SK-N-SH (cell line): Measurements from ENCODE around the gene FTO. TPM values are rescaled to one million over a fixed set of nuclear protein-coding genes. Genes with fewer than 3 reads are reported as not detected.

Experiments used
- CTCF ChIA-PET: fragments of 300-600, 350-600 bp; formaldehyde crosslinking; extraction: SDS; loops from one replicate; lab custom pipeline; 2021; lab: Yijun Ruan, JAX
- POLR2A ChIA-PET: fragments of 350-600 bp; sonication (Branson Sonifier 250); formaldehyde crosslinking; extraction: SDS; loops from one replicate; lab custom pipeline; 2020; ENCODE audit warnings: antibody characterized with exemption, inconsistent platforms; lab: Yijun Ruan, JAX
- DNase-seq: peaks from one replicate; pipeline ENCODE4 v3.0.0; 2012
- H2AFZ ChIP-seq: fragments of 200-600 bp; sonication (generic); 2 replicates; pipeline ENCODE4 v1.8.1; 2016; ENCODE audit warnings: antibody characterized with exemption, mild to moderate bottlenecking, low read depth
- H3F3A ChIP-seq: fragments of 200-600 bp; sonication (generic); replicated peaks from 2 replicates; pipeline ENCODE3; 2016; ENCODE audit warnings: antibody characterized with exemption, mild to moderate bottlenecking; ENCODE audit not compliant: insufficient read depth
- H3K27ac ChIP-seq, 2 experiments: fragments of 200-500 bp in 1 of 2; fragments of 200-600 bp in 1 of 2; sonication (Bioruptor generic) in 1 of 2; sonication (generic), shearing (Covaris generic) in 1 of 2; 2 replicates each; pipeline versions ENCODE4 v1.5.1 to v1.6.1; 2014 to 2016; ENCODE audit warnings: low read depth in 2 of 2, inconsistent platforms in 1 of 2, low read length in 1 of 2, mild to moderate bottlenecking in 1 of 2, mixed read lengths in 1 of 2
- H3K27me3 ChIP-seq: fragments of 200-600 bp; sonication (generic), shearing (Covaris generic); 2 replicates; pipeline ENCODE4 v1.6.1; 2016; ENCODE audit warnings: mixed run types; ENCODE audit not compliant: insufficient read depth
- H3K36me3 ChIP-seq, 2 experiments: fragments of 200-500 bp in 1 of 2; fragments of 200-600 bp in 1 of 2; sonication (Bioruptor generic) in 1 of 2; sonication (generic) in 1 of 2; replicated peaks in 1 of 2; 2 replicates each; pipeline versions ENCODE3 to v1.5.1; 2014 to 2016; ENCODE audit warnings: low read length in 1 of 2, mild to moderate bottlenecking in 1 of 2; ENCODE audit not compliant: insufficient read depth in 2 of 2, control insufficient read depth in 1 of 2
- H3K4me1 ChIP-seq, 2 experiments: fragments of 200-500 bp in 1 of 2; fragments of 200-600 bp in 1 of 2; sonication (Bioruptor generic) in 1 of 2; sonication (generic), shearing (Covaris generic) in 1 of 2; 2 replicates each; pipeline versions ENCODE4 v1.5.1 to v1.6.1; 2014 to 2016; ENCODE audit warnings: low read depth in 1 of 2, low read length in 1 of 2, mixed run types in 1 of 2; ENCODE audit not compliant: insufficient read depth in 2 of 2, control insufficient read depth in 1 of 2
- H3K4me2 ChIP-seq: fragments of 200-600 bp; sonication (generic), shearing (Covaris generic); 2 replicates; pipeline ENCODE4 v1.6.1; 2017; ENCODE audit warnings: mixed run types
- H3K4me3 ChIP-seq, 2 experiments: fragments of 200-500 bp in 1 of 2; fragments of 200-600 bp in 1 of 2; sonication (Bioruptor generic) in 1 of 2; sonication (generic), shearing (Covaris generic) in 1 of 2; 2 replicates each; pipeline versions ENCODE4 v1.5.1 to v1.8.1; 2014 to 2016; ENCODE audit warnings: low read depth in 2 of 2, inconsistent platforms in 1 of 2, low read length in 1 of 2, mild to moderate bottlenecking in 1 of 2, mixed read lengths in 1 of 2, moderate library complexity in 1 of 2
- H3K79me2 ChIP-seq: fragments of 200-600 bp; sonication (generic); 2 replicates; pipeline ENCODE4 v1.8.1; 2017; ENCODE audit warnings: mild to moderate bottlenecking; ENCODE audit not compliant: insufficient read depth
- H3K9ac ChIP-seq: fragments of 200-600 bp; sonication (generic); 2 replicates; pipeline ENCODE4 v1.6.1; 2017; ENCODE audit warnings: mixed run types
- H3K9me2 ChIP-seq: fragments of 200-600 bp; sonication (generic); 2 replicates; pipeline ENCODE4 v1.6.1; 2017; ENCODE audit warnings: mixed run types
- H3K9me3 ChIP-seq: fragments of 200-600 bp; sonication (generic); 2 replicates; pipeline ENCODE4 v1.6.1; 2017; ENCODE audit warnings: mixed run types, mild to moderate bottlenecking, moderate library complexity
- H4K20me1 ChIP-seq: fragments of 200-600 bp; sonication (generic); 2 replicates; pipeline ENCODE4 v1.6.1; 2017; ENCODE audit warnings: mild to moderate bottlenecking, mixed run types; ENCODE audit not compliant: insufficient read depth
- EP300 ChIP-seq, 2 experiments: IDR thresholded peaks; 2 replicates each; pipeline versions ENCODE4 v1.4.0 to v1.6.1; 2012; ENCODE audit warnings: borderline replicate concordance in 1 of 2, low read depth in 1 of 2, low read length in 1 of 2
- FOSL2 ChIP-seq: IDR thresholded peaks from 2 replicates; pipeline ENCODE4 v1.4.0; 2012; ENCODE audit warnings: low read depth, mild to moderate bottlenecking, moderate library complexity, borderline replicate concordance
- FOXM1 ChIP-seq: IDR thresholded peaks from 2 replicates; pipeline ENCODE4 v1.4.0; 2012; ENCODE audit warnings: low read depth, mild to moderate bottlenecking
- MEF2A ChIP-seq: IDR thresholded peaks from 2 replicates; pipeline ENCODE4 v1.4.0; 2012; ENCODE audit warnings: low read depth, borderline replicate concordance
- MXI1 ChIP-seq: IDR thresholded peaks from 2 replicates; pipeline ENCODE4 v1.6.1; 2012; ENCODE audit warnings: mild to moderate bottlenecking, low read depth, low read length, improper control_type of control experiment
- NFIC ChIP-seq: IDR thresholded peaks from 2 replicates; pipeline ENCODE4 v1.4.0; 2012; ENCODE audit warnings: borderline replicate concordance
- PBX3 ChIP-seq: IDR thresholded peaks from 2 replicates; pipeline ENCODE4; 2012
- RAD21 ChIP-seq: IDR thresholded peaks from 2 replicates; pipeline ENCODE4 v1.6.1; 2012; ENCODE audit warnings: mild to moderate bottlenecking, low read length
- REST ChIP-seq: IDR thresholded peaks from 2 replicates; pipeline ENCODE4 v1.6.1; 2012; ENCODE audit warnings: mild to moderate bottlenecking, low read depth, low read length, moderate library complexity
- RFX5 ChIP-seq: IDR thresholded peaks from 2 replicates; pipeline ENCODE4 v1.6.1; 2012; ENCODE audit warnings: mild to moderate bottlenecking, improper control_type of control experiment, low read length
- RXRA ChIP-seq: IDR thresholded peaks from 2 replicates; pipeline ENCODE4 v1.4.0; 2012; ENCODE audit warnings: low read depth, mild to moderate bottlenecking, borderline replicate concordance
- SIN3A ChIP-seq: IDR thresholded peaks from 2 replicates; pipeline ENCODE4 v1.6.1; 2012; ENCODE audit warnings: low read depth, mild to moderate bottlenecking, low read length, moderate library complexity, borderline replicate concordance
- SMC3 ChIP-seq: IDR thresholded peaks from 2 replicates; pipeline ENCODE4 v1.6.1; 2012; ENCODE audit warnings: low read depth, low read length, improper control_type of control experiment
- TAF1 ChIP-seq: IDR thresholded peaks from 2 replicates; pipeline ENCODE4 v1.6.1; 2012; ENCODE audit warnings: low read depth, mild to moderate bottlenecking, low read length, moderate library complexity, borderline replicate concordance
- TCF12 ChIP-seq: IDR thresholded peaks from 2 replicates; pipeline ENCODE4 v1.4.0; 2012
- YY1 ChIP-seq: IDR thresholded peaks from 2 replicates; pipeline ENCODE4 v1.4.0; 2012; ENCODE audit warnings: low read depth, mild to moderate bottlenecking
- WGBS: methylation state at CpG from one replicate; pipeline ENCODE4 v1.1.6; 2017; ENCODE audit warnings: low lambda C conversion rate; 5-methylcytosine and 5-hydroxymethylcytosine counted together
- polyA plus RNA-seq, 3 experiments: library from polyadenylated mRNA; depleted of rRNA; stranded (reverse); fragments of >200 nt; gene quantifications; 2 replicates each; pipeline ENCODE4 v1.2.3, GENCODE V29; 2012
- TF ChIP-seq, protein P1 (sequence below): IDR thresholded peaks from 2 replicates; pipeline ENCODE4 v1.4.0; 2012; ENCODE audit warnings: low read depth
- TF ChIP-seq, protein P2 (sequence below): fragments of 150-350 bp; IDR thresholded peaks from 2 replicates; pipeline ENCODE4 v1.6.1; 2017; ENCODE audit warnings: antibody characterized with exemption, low read length, low read depth, borderline replicate concordance
- TF ChIP-seq, protein P3 (sequence below): fragments of 150-350 bp; IDR thresholded peaks from 2 replicates; pipeline ENCODE4 v1.6.1; 2016; ENCODE audit warnings: mild to moderate bottlenecking, low read depth, low read length
- TF ChIP-seq, protein P4 (sequence below): IDR thresholded peaks from 2 replicates; pipeline ENCODE4 v1.4.0; 2012; ENCODE audit warnings: low read depth, borderline replicate concordance

Gene FTO
- polyA plus RNA-seq, 1 of the 3 experiments (the other 2 are of a cell fraction): 41.2 TPM

GRCh38 chr16:53967572-53967971 is 263.6 kb downstream of the FTO start:
- POLR2A ChIA-PET: no interaction called here
- H3K36me3 ChIP-seq: no peaks in the 10 kb centered on the region
- H3K27me3 ChIP-seq: no peaks in the 10 kb centered on the region
- no peaks in the 10 kb centered on the region for H4K20me1 ChIP-seq
- TF ChIP-seq NFIC (no peak), TCF12 (no peak), REST (no peak), MEF2A (no peak), FOXM1 (no peak), MXI1 (no peak), YY1 (no peak), RXRA (no peak), TAF1 (no peak), PBX3 (no peak), RAD21 (no peak), RFX5 (no peak), SMC3 (no peak), FOSL2 (no peak), EP300 (IDR thresholded peaks at IDR 0.05; ENCODE audit: borderline replicate concordance in 1 of 2, low read depth in 1 of 2, low read length in 1 of 2) (no peak), SIN3A (no peak)
- TF ChIP-seq, protein P1, sequence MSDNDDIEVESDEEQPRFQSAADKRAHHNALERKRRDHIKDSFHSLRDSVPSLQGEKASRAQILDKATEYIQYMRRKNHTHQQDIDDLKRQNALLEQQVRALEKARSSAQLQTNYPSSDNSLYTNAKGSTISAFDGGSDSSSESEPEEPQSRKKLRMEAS: no peak
- TF ChIP-seq, protein P2, sequence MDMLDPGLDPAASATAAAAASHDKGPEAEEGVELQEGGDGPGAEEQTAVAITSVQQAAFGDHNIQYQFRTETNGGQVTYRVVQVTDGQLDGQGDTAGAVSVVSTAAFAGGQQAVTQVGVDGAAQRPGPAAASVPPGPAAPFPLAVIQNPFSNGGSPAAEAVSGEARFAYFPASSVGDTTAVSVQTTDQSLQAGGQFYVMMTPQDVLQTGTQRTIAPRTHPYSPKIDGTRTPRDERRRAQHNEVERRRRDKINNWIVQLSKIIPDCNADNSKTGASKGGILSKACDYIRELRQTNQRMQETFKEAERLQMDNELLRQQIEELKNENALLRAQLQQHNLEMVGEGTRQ: no peak
- TF ChIP-seq, protein P3, sequence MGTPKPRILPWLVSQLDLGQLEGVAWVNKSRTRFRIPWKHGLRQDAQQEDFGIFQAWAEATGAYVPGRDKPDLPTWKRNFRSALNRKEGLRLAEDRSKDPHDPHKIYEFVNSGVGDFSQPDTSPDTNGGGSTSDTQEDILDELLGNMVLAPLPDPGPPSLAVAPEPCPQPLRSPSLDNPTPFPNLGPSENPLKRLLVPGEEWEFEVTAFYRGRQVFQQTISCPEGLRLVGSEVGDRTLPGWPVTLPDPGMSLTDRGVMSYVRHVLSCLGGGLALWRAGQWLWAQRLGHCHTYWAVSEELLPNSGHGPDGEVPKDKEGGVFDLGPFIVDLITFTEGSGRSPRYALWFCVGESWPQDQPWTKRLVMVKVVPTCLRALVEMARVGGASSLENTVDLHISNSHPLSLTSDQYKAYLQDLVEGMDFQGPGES: no peak
- TF ChIP-seq, protein P4, sequence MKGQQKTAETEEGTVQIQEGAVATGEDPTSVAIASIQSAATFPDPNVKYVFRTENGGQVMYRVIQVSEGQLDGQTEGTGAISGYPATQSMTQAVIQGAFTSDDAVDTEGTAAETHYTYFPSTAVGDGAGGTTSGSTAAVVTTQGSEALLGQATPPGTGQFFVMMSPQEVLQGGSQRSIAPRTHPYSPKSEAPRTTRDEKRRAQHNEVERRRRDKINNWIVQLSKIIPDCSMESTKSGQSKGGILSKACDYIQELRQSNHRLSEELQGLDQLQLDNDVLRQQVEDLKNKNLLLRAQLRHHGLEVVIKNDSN: no peak
- H3K4me2 ChIP-seq: no peak overlapping the region
- no peak overlapping the region for H3K9ac ChIP-seq
- 0 out of 4 replicates have a peak, but pooled peaks cover 0 to 5% of the 10 kb centered on the region in 2 experiments for H3K4me1 ChIP-seq
- WGBS: 96% methylated on average over 6 of the region's 6 CpGs
- H3K9me3 ChIP-seq: no peaks in the 10 kb centered on the region
- CTCF ChIA-PET: no interaction called here
- H3K27ac ChIP-seq: no peak overlapping the region
- no peaks in the 10 kb centered on the region for H3F3A ChIP-seq
- H2AFZ ChIP-seq: no peak overlapping the region
- H3K79me2 ChIP-seq: no peaks in the 10 kb centered on the region
- DNase-seq: no peak
- no peaks in the 10 kb centered on the region for H3K9me2 ChIP-seq
- no peak overlapping the region for H3K4me3 ChIP-seq
